Measurements from ENCODE around the gene OR5L2. TPM values are rescaled to one million over a fixed set of nuclear protein-coding genes. Genes with fewer than 3 reads are reported as not detected.

The OR5L2 gene
- total RNA-seq = not detected in 2 replicates
- long read RNA-seq = 0 reads

GRCh38 chr11:55826919-55827318 lies at the start of gene OR5L2:
TSS of gene OR5L2 (plus strand) at chr11:55827219. CDS start at chr11:55827219, 0 bp downstream.
- Mint-ChIP-seq H3K4me1 (ENCODE audit: low read depth) (no peaks in the 10 kb centered on the region), H3K36me3 (ENCODE audit: insufficient read depth) (no peaks in the 10 kb centered on the region), H3K27ac (no peak within 1 kb of the TSS), H3K27me3 (no peaks in the 10 kb centered on the region), H3K4me3 (ENCODE audit: low read depth) (no peak within 1 kb of the TSS), H3K9me3 (ENCODE audit: low read depth) (peaks cover 43% of the 10 kb centered on the region)
- TF ChIP-seq CTCF (IDR thresholded peaks at IDR 0.05; ENCODE audit: unreplicated experiment) = no peak
- no peak for DNase-seq (ENCODE audit: low spot score, unreplicated experiment)

GRCh38 chr11:55791606-55792005 lies 35.4 kb upstream of the OR5L2 start:
- DNase-seq (ENCODE audit: low spot score, unreplicated experiment) = no peak
- Mint-ChIP-seq H3K27me3 (no peaks in the 10 kb centered on the region), H3K4me3 (ENCODE audit: low read depth) (no peak overlapping the region), H3K27ac (no peak overlapping the region), H3K4me1 (ENCODE audit: low read depth) (no peaks in the 10 kb centered on the region), H3K36me3 (ENCODE audit: insufficient read depth) (no peaks in the 10 kb centered on the region), H3K9me3 (ENCODE audit: low read depth) (peaks cover 42% of the 10 kb centered on the region)
- TF ChIP-seq CTCF (IDR thresholded peaks at IDR 0.05; ENCODE audit: unreplicated experiment) = no peak

- Mint-ChIP-seq H3K27ac (no peak overlapping the region), H3K27me3 (no peaks in the 10 kb centered on the region), H3K36me3 (ENCODE audit: insufficient read depth) (no peaks in the 10 kb centered on the region), H3K4me1 (ENCODE audit: low read depth) (no peaks in the 10 kb centered on the region), H3K4me3 (ENCODE audit: low read depth) (no peak overlapping the region), H3K9me3 (ENCODE audit: low read depth) (peaks cover 29% of the 10 kb centered on the region)
- DNase-seq (ENCODE audit: low spot score, unreplicated experiment) = no peak
- TF ChIP-seq CTCF (IDR thresholded peaks at IDR 0.05; ENCODE audit: unreplicated experiment) = no peak
These were observed 33.7 kb upstream of the OR5L2 start for GRCh38 chr11:55793321-55793720.

GRCh38 chr11:55795256-55795655 lies 31.8 kb upstream of the OR5L2 start, which contains the start of gene OR5D14:
TSS of gene OR5D14 (plus strand) at chr11:55795556. CDS start at chr11:55795556, 0 bp downstream.
- no peaks in the 10 kb centered on the region for H3K4me1 Mint-ChIP-seq (ENCODE audit: low read depth)
- no peak for DNase-seq (ENCODE audit: low spot score, unreplicated experiment)
- no peak within 1 kb of the TSS for H3K27ac Mint-ChIP-seq
- peaks cover 40% of the 10 kb centered on the region for H3K9me3 Mint-ChIP-seq (ENCODE audit: low read depth)
- H3K27me3 Mint-ChIP-seq = no peaks in the 10 kb centered on the region
- H3K36me3 Mint-ChIP-seq (ENCODE audit: insufficient read depth) = no peaks in the 10 kb centered on the region
- TF ChIP-seq CTCF (IDR thresholded peaks at IDR 0.05; ENCODE audit: unreplicated experiment) = no peak
- H3K4me3 Mint-ChIP-seq (ENCODE audit: low read depth) = no peak within 1 kb of the TSS

- Mint-ChIP-seq H3K27me3 (no peaks in the 10 kb centered on the region), H3K9me3 (ENCODE audit: low read depth) (peaks cover 59% of the 10 kb centered on the region)
These were observed 20.8 kb upstream of the OR5L2 start for GRCh38 chr11:55806248-55806647.

More at GRCh38 chr11:55806248-55806647, 20.8 kb upstream of the OR5L2 start:
- TF ChIP-seq CTCF (IDR thresholded peaks at IDR 0.05; ENCODE audit: unreplicated experiment) = no peak
- Mint-ChIP-seq H3K4me1 (ENCODE audit: low read depth) (no peaks in the 10 kb centered on the region), H3K36me3 (ENCODE audit: insufficient read depth) (peaks cover 3% of the 10 kb centered on the region), H3K4me3 (ENCODE audit: low read depth) (no peak overlapping the region), H3K27ac (no peak overlapping the region)
- no peak for DNase-seq (ENCODE audit: low spot score, unreplicated experiment)

Measured in progenitor cell of endocrine pancreas (in vitro differentiated cells).